GM12878 (cell line): ENCODE data around the gene AFF1. TPM values are rescaled to one million over a fixed set of nuclear protein-coding genes. Genes with fewer than 3 reads are reported as not detected.
"Not testable (repeated sequence)": the region's sequence is repeated elsewhere in the genome, so short reads cannot be mapped to it uniquely, and the experiment has no call there.

Source experiments
- ATAC-seq: fragments of 200-7000 bp; cut with Tn5 transposase; 3 replicates; pipeline ENCODE4 v1.9.1; 2020; ENCODE audit warnings: mild to moderate bottlenecking, moderate library complexity
- BruUV-seq: library from RNA; stranded (reverse); fragments of 400-500 nt; replicated peaks from 2 replicates; lab custom pipeline; 2021; lab: Mats Ljungman, UMichigan
- CTCF ChIA-PET: fragments of 300-600 bp; sonication (Branson Sonifier 250); formaldehyde crosslinking; extraction: SDS; loops from one replicate; lab custom pipeline; 2021; ENCODE audit warnings: inconsistent platforms; lab: Yijun Ruan, JAX
- POLR2A ChIA-PET: fragments of 350-600 bp; formaldehyde crosslinking; extraction: SDS; loops from one replicate; lab custom pipeline; 2021; ENCODE audit warnings: inconsistent platforms; lab: Charles Lee
- RAD21 ChIA-PET: fragments of 300-600 bp; sonication (Branson Sonifier 250); formaldehyde crosslinking; loops from one replicate; lab custom pipeline; 2023; ENCODE audit warnings: antibody characterized with exemption; ENCODE audit not compliant: unreplicated experiment; lab: Charles Lee
- SMC1A ChIA-PET: fragments of 300-600 bp; sonication (Branson Sonifier 250); formaldehyde crosslinking; loops from one replicate; lab custom pipeline; 2023; ENCODE audit not compliant: unreplicated experiment, uncharacterized antibody; lab: Charles Lee
- DNase-seq: peaks from one replicate; pipeline ENCODE4 v3.0.0-alpha.2; 2011; ENCODE audit warnings: low read depth, low spot score
- FAIRE-seq: peaks from 3 replicates; lab custom pipeline; 2011; peaks lifted over from hg19 to GRCh38; lab: Jason Lieb, UNC
- H2AFZ ChIP-seq: 2 replicates; pipeline ENCODE4 v1.6.0; 2011; ENCODE audit warnings: low read depth, low read length, control low read depth; ENCODE audit not compliant: control insufficient read depth
- H3K27ac ChIP-seq: 2 replicates; pipeline ENCODE4 v1.5.1; 2011; ENCODE audit warnings: control low read depth; ENCODE audit not compliant: control insufficient read depth, insufficient read depth
- H3K27me3 ChIP-seq, 2 experiments: replicated peaks in 1 of 2; 2 replicates each; pipeline versions ENCODE4 v1.6.0 to v1.6.1; 2011; ENCODE audit warnings: low read length in 1 of 2; ENCODE audit not compliant: control insufficient read depth in 2 of 2, insufficient read depth in 2 of 2
- H3K36me3 ChIP-seq, 2 experiments: 2 replicates each; pipeline ENCODE4 v1.5.1; 2011; ENCODE audit warnings: low read length in 1 of 2; ENCODE audit not compliant: control insufficient read depth in 2 of 2, insufficient read depth in 2 of 2
- H3K4me1 ChIP-seq: 2 replicates; pipeline ENCODE4 v1.6.1; 2011; ENCODE audit warnings: mild to moderate bottlenecking, low read length, moderate library complexity, mixed read lengths; ENCODE audit not compliant: control insufficient read depth, insufficient read depth
- H3K4me2 ChIP-seq: 2 replicates; pipeline ENCODE4 v1.6.0; 2011; ENCODE audit warnings: control low read depth; ENCODE audit not compliant: control insufficient read depth, insufficient read depth
- H3K4me3 ChIP-seq: fragments of 200-600 bp; sonication (generic); 2 replicates; pipeline ENCODE4 v1.5.1; 2016
- H3K79me2 ChIP-seq: 2 replicates; pipeline ENCODE4 v1.6.0; 2011; ENCODE audit warnings: low read length; ENCODE audit not compliant: control insufficient read depth, insufficient read depth
- H3K9ac ChIP-seq: 2 replicates; pipeline ENCODE4 v1.8.0; 2011; ENCODE audit warnings: low read length, control low read depth, mixed read lengths; ENCODE audit not compliant: control insufficient read depth, insufficient read depth
- H3K9me3 ChIP-seq: replicated peaks from 3 replicates; pipeline ENCODE4 v1.5.1; 2011; ENCODE audit warnings: mild to moderate bottlenecking, low read length; ENCODE audit not compliant: control insufficient read depth, insufficient read depth
- H4K20me1 ChIP-seq: 2 replicates; pipeline ENCODE4 v1.6.0; 2011; ENCODE audit not compliant: control insufficient read depth, insufficient read depth
- CEBPB ChIP-seq, 2 experiments: fragments of 150-350 bp in 1 of 2; IDR thresholded peaks; 2 replicates each; pipeline ENCODE4 v1.6.1; 2012 to 2014; ENCODE audit warnings: low read depth in 2 of 2, low read length in 2 of 2, borderline replicate concordance in 1 of 2, inconsistent platforms in 1 of 2
- DPF2 ChIP-seq: fragments of 450-650 bp; IDR thresholded peaks from 2 replicates; pipeline ENCODE4 v1.6.1; 2017; ENCODE audit warnings: mild to moderate bottlenecking
- ETV6 ChIP-seq, 2 experiments: fragments of 450-650 bp in 1 of 2; IDR thresholded peaks in 1 of 2; conservative IDR thresholded peaks in 1 of 2; 2 replicates each; pipeline ENCODE4 v1.6.1; 2014; ENCODE audit warnings: antibody characterized with exemption in 1 of 2, borderline replicate concordance in 1 of 2, low read depth in 1 of 2, mild to moderate bottlenecking in 1 of 2, moderate library complexity in 1 of 2
- HDAC2 ChIP-seq: fragments of 200-600 bp; sonication (generic); IDR thresholded peaks from 2 replicates; pipeline ENCODE4 v1.6.1; 2017
- HDGF ChIP-seq: fragments of 450-650 bp; IDR thresholded peaks from 2 replicates; pipeline ENCODE4 v1.6.1; 2016; ENCODE audit warnings: antibody characterized with exemption
- IKZF2 ChIP-seq, 2 experiments: fragments of 450-650 bp; IDR thresholded peaks; 2 replicates each; pipeline ENCODE4 v1.6.1; 2017; ENCODE audit warnings: mild to moderate bottlenecking in 2 of 2, moderate library complexity in 2 of 2
- MTA2 ChIP-seq: fragments of 450-650 bp; IDR thresholded peaks from 2 replicates; pipeline ENCODE4 v1.6.1; 2016; ENCODE audit warnings: low read depth, mild to moderate bottlenecking, moderate library complexity
- NFYA ChIP-seq: IDR thresholded peaks from 2 replicates; pipeline ENCODE4 v1.6.1; 2011; ENCODE audit warnings: low read depth, mild to moderate bottlenecking, low read length, improper control_type of control experiment, borderline replicate concordance
- POU2F2 ChIP-seq: IDR thresholded peaks from 3 replicates; pipeline ENCODE4 v1.6.1; 2011; ENCODE audit warnings: low read depth, mild to moderate bottlenecking, low read length, borderline replicate concordance
- RFX5 ChIP-seq: IDR thresholded peaks from 2 replicates; pipeline ENCODE4 v1.6.1; 2011; ENCODE audit warnings: low read depth, low read length, improper control_type of control experiment
- SUPT20H ChIP-seq: IDR thresholded peaks from 2 replicates; pipeline ENCODE4 v1.6.1; 2011; ENCODE audit warnings: low read depth, mild to moderate bottlenecking, low read length, moderate library complexity, borderline replicate concordance; ENCODE audit not compliant: control insufficient read depth
- SUZ12 ChIP-seq: fragments of 200-600 bp; sonication (generic); IDR thresholded peaks from one replicate; pipeline ENCODE4 v1.6.1; 2018; ENCODE audit warnings: antibody characterized with exemption, mild to moderate bottlenecking; ENCODE audit not compliant: unreplicated experiment
- TCF3 ChIP-seq: IDR thresholded peaks from 2 replicates; pipeline ENCODE4 v1.6.1; 2012; ENCODE audit warnings: low read depth, mild to moderate bottlenecking, low read length, borderline replicate concordance; ENCODE audit not compliant: insufficient read depth
- ZBED1 ChIP-seq: IDR thresholded peaks from 2 replicates; pipeline ENCODE4 v1.6.1; 2016; ENCODE audit warnings: borderline replicate concordance
- WGBS: methylation state at CpG from one replicate; pipeline ENCODE4 v1.1.6; 2016; ENCODE audit warnings: low lambda C conversion rate; ENCODE audit not compliant: insufficient replicate concordance, insufficient coverage; ENCODE audit errors: missing lambda C conversion rate; 5-methylcytosine and 5-hydroxymethylcytosine counted together
- in situ Hi-C: fragments of 300-500 bp; cut with MboI; formaldehyde crosslinking; loops from 9 replicates; pipeline ENCODE4 v1.14.3; 2018; ENCODE audit warnings: mixed read lengths
- intact Hi-C: fragments of 100-400 bp; cut with micrococcal nuclease; formaldehyde crosslinking; loops from one replicate; pipeline ENCODE4 v1.14.2; 2022; ENCODE audit not compliant: unreplicated experiment
- polyA plus RNA-seq, 11 experiments: library from polyadenylated mRNA; depleted of rRNA in 4 of 11; unstranded in 6 of 11; stranded (reverse) in 5 of 11; fragments of >200 nt; fragmentation: Nextera tagmentation in 4 of 11; fragmentation: Illumina TruSeq in 1 of 11; extraction: Ambion mirVana in 4 of 11; extraction: Trizol in 1 of 11; gene quantifications; 1 replicate in 1 of 11; 2 replicates in 10 of 11; pipeline versions ENCODE4 v1.2.1 to v1.2.3, GENCODE V29; 2011 to 2016; ENCODE audit warnings: inconsistent platforms in 2 of 11, missing spikeins in 2 of 11, low read depth in 1 of 11
- total RNA-seq, 4 experiments: library from RNA; depleted of rRNA in 3 of 4; stranded (reverse); fragments of >200 nt in 3 of 4; fragmentation: Illumina TruSeq in 1 of 4; extraction: Trizol in 1 of 4; gene quantifications; 2 replicates each; pipeline versions ENCODE4 v1.2.1 to v1.2.3, GENCODE V29; 2013 to 2021
- TF ChIP-seq, protein P1 (sequence below): fragments of 150-350 bp; IDR thresholded peaks from 2 replicates; pipeline ENCODE4 v1.6.1; 2014; ENCODE audit warnings: mild to moderate bottlenecking, low read depth, low read length

Gene AFF1
- total and polyA plus RNA-seq, 10 of the 15 experiments (the other 5 are each of a cell fraction or from before 2014, with no cell fraction given), result 3.5 to 56.1 (median 21.5) TPM

DNA sequence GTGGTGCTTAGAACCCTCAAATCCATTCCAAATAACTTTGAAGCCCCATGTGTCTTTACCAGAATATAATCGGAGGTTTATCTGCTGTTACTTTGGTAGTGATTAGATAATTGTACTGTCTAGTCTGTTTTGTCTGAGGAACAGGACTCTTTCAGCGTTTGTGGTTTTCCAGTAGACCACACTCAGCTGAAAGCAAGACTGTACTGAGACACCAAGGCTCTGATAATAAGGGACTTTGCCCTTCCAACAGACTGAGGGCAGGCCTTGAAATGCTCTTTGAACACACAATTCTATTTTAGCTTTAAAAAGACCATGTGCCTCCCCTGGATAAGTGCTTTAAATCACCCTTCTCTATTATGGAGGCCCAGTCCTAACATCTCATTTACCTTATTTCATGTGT, 209.5 kb downstream of the AFF1 start (continued):
- TF ChIP-seq MTA2 (0 out of 2 replicates have a peak, but pooled peaks have one; percentile 21), DPF2 (peak; percentile 18; the same call in 1 of the 2 replicates), CEBPB (IDR thresholded peaks at IDR 0.05; ENCODE audit: borderline replicate concordance in 1 of 2, low read depth in 2 of 2, low read length in 2 of 2) (no peak), SUPT20H (no peak), NFYA (no peak), TCF3 (no peak), ETV6 (conservative IDR thresholded peaks at IDR 0.05 in 1 of 2, IDR thresholded peaks at IDR 0.05 in 1 of 2; ENCODE audit: borderline replicate concordance in 1 of 2, low read depth in 1 of 2) (no peak), POU2F2 (no peak), HDGF (no peak), IKZF2 (IDR thresholded peaks at IDR 0.05) (no peak), ZBED1 (no peak), SUZ12 (no peak), HDAC2 (no peak), RFX5 (no peak)
- TF ChIP-seq, protein P1, sequence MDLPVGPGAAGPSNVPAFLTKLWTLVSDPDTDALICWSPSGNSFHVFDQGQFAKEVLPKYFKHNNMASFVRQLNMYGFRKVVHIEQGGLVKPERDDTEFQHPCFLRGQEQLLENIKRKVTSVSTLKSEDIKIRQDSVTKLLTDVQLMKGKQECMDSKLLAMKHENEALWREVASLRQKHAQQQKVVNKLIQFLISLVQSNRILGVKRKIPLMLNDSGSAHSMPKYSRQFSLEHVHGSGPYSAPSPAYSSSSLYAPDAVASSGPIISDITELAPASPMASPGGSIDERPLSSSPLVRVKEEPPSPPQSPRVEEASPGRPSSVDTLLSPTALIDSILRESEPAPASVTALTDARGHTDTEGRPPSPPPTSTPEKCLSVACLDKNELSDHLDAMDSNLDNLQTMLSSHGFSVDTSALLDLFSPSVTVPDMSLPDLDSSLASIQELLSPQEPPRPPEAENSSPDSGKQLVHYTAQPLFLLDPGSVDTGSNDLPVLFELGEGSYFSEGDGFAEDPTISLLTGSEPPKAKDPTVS, result no peak

DNA sequence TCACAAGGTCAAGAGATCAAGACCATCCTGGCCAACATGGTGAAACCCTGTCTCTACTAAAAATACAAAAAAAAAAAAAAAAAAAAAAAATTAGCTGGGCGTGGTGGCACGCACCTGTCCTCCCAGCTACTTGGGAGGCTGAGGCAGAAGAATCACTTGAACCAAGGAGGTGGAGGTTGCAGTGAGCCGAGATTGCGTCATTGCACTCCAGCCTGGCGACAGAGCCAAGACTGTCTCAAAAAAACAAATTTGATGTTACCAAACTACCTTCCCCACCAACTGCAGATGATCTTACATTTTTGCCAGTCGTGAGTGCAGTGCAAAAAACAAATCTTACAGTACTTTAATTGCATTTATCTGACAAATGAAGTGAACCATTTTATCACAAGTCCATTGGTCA, 211.1 kb downstream of the AFF1 start:
- H3K9ac ChIP-seq, H3K36me3 ChIP-seq, H3K27ac ChIP-seq, H3K4me1 ChIP-seq, DNase-seq, intact Hi-C loops, H3K9me3 ChIP-seq, H3K4me2 ChIP-seq, H4K20me1 ChIP-seq, ATAC-seq, H3K27me3 ChIP-seq, H3K79me2 ChIP-seq, in situ Hi-C loops, POLR2A ChIA-PET, H3K4me3 ChIP-seq, FAIRE-seq, BruUV-seq, H2AFZ ChIP-seq: not testable (repeated sequence)
- ChIA-PET CTCF (interaction anchor here (1.1 to 2.4 kb wide), 4 partner anchors 52 to 224 kb away, joined by 3 to 13 read pairs (median 3); no protein-coding TSS in a partner anchor), SMC1A (interaction anchor here (1.4 kb wide), 1 partner anchor 224 kb away, joined by 5 read pairs; no protein-coding TSS in a partner anchor), RAD21 (interaction anchor here (0.9 to 2.3 kb wide), 3 partner anchors 148 to 551 kb away, joined by 3 to 7 read pairs (median 3); no protein-coding TSS in a partner anchor)
- 89% methylated on average over 6 of the region's 6 CpGs for WGBS
